ENCODE measurements around the gene ODF4. TPM values are rescaled to one million over a fixed set of nuclear protein-coding genes. Genes with fewer than 3 reads are reported as not detected.

ODF4 gene
- total and polyA plus RNA-seq, 2 of the 13 experiments (the other 11 are each of a cell fraction or from before 2014, with no cell fraction given): not detected

DNA sequence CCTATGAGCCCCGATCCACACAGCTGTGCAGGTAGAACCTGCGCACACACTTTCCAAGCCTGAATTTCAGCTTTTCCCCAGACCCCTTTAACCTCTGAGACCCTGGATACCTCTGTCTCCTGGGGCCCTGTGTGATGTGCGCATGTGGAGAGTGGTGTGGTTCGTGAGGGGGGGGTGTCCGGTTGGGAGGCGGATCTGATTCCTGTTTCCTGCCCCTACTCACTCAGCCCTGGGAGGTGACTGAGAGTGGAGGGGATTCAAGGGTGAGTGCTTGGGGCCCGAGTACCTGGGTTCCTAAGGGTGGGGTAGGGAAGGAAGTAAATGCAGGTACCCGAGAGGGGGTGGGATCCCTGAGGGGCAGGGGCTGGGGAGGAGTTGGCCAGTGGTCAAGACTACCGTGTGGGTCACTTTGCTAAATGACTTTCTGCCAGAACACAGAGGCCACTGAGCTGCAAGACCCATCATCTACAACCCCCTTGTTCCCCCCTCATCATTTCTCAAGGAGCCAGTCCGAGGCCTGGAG, 29.0 kb upstream of the ODF4 start (continued):
- TF ChIP-seq, protein P1, sequence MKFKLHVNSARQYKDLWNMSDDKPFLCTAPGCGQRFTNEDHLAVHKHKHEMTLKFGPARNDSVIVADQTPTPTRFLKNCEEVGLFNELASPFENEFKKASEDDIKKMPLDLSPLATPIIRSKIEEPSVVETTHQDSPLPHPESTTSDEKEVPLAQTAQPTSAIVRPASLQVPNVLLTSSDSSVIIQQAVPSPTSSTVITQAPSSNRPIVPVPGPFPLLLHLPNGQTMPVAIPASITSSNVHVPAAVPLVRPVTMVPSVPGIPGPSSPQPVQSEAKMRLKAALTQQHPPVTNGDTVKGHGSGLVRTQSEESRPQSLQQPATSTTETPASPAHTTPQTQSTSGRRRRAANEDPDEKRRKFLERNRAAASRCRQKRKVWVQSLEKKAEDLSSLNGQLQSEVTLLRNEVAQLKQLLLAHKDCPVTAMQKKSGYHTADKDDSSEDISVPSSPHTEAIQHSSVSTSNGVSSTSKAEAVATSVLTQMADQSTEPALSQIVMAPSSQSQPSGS (CRISPR knock-in tag; IDR thresholded peaks at IDR 0.05): no peak
- TF ChIP-seq ZNF207 (IDR thresholded peaks at IDR 0.05; ENCODE audit: borderline replicate concordance): no peak
- TF ChIP-seq ZNF558 (CRISPR knock-in tag; IDR thresholded peaks at IDR 0.05; ENCODE audit: borderline replicate concordance): no peak
- no peak for TF ChIP-seq MAFG (CRISPR knock-in tag; IDR thresholded peaks at IDR 0.05)
- TF ChIP-seq CENPX (CRISPR knock-in tag; IDR thresholded peaks at IDR 0.05): no peak
- TF ChIP-seq RNF219 (CRISPR knock-in tag; IDR thresholded peaks at IDR 0.05): no peak
- TF ChIP-seq ZNF770 (CRISPR knock-in tag; IDR thresholded peaks at IDR 0.05): no peak
- no peak for TF ChIP-seq ATF7 (IDR thresholded peaks at IDR 0.05)
- no peak for TF ChIP-seq ATF7 (CRISPR knock-in tag; IDR thresholded peaks at IDR 0.05)
- no peak for TF ChIP-seq GLMP (CRISPR knock-in tag; IDR thresholded peaks at IDR 0.05; ENCODE audit: borderline replicate concordance)
